GM12873 (cell line): ENCODE results near the gene KLHL24.

ENCODE experiments used
- CTCF ChIP-seq: IDR thresholded peaks from 2 replicates; pipeline ENCODE4 v1.5.1; 2012; ENCODE audit warnings: low read depth, mild to moderate bottlenecking, moderate library complexity, low read length, control low read depth; ENCODE audit not compliant: insufficient read depth; ENCODE audit errors: missing control alignments

Gene KLHL24

GRCh38 chr3:183662099-183662498 lies 26.7 kb downstream of the KLHL24 start:
- TF ChIP-seq CTCF: no peak

GRCh38 chr3:183664913-183665381 lies 29.5 kb downstream of the KLHL24 start:
- no peak for TF ChIP-seq CTCF

- TF ChIP-seq CTCF: no peak
These were observed 44.6 kb downstream of the KLHL24 start for GRCh38 chr3:183680061-183680460.

- no peak for TF ChIP-seq CTCF
These were observed 52.3 kb downstream of the KLHL24 start for GRCh38 chr3:183687705-183688104.

GRCh38 chr3:183688874-183689273 lies 53.5 kb downstream of the KLHL24 start:
- no peak for TF ChIP-seq CTCF

- no peak for TF ChIP-seq CTCF
These were observed 55.1 kb downstream of the KLHL24 start for GRCh38 chr3:183690402-183690995.

- no peak for TF ChIP-seq CTCF
These were observed 57.0 kb downstream of the KLHL24 start for GRCh38 chr3:183692436-183692835.
